Spleen (tissue), 7 donors: Measurements from ENCODE around the gene MCOLN2.

Source experiments
- POLR2A ChIP-seq, 3 donors: fragments of 450-650 bp; IDR thresholded peaks; one replicate each; pipeline ENCODE4 v1.5.1; 2017; ENCODE audit warnings: antibody characterized with exemption in 3 of 3, mild to moderate bottlenecking in 1 of 3
- POLR2AphosphoS5 ChIP-seq, 3 donors: sonication (generic); formaldehyde crosslinking; IDR thresholded peaks; one replicate each; pipeline ENCODE4 v1.5.1; 2017; ENCODE audit warnings: antibody characterized with exemption in 3 of 3
- TF ChIP-seq, protein P1 (sequence below), 11 experiments: fragments of 200-600 bp in 7 of 11; fragments of 450-650 bp in 4 of 11; sonication (generic) in 4 of 11; IDR thresholded peaks in 8 of 11; conservative IDR thresholded peaks in 3 of 11; 1 replicate in 7 of 11; 2 replicates in 4 of 11; pipeline versions ENCODE4 v1.4.0 to v1.8.0; 2016 to 2021; ENCODE audit warnings: antibody characterized with exemption in 11 of 11, inconsistent platforms in 4 of 11, mild to moderate bottlenecking in 1 of 11
- donor health status: DM: no; HTN: no; CAD: no; lungs with moderate emphysema.
- donor health status: DM: no; HTN: no; CAD: no.
- donor health status: DM: no; HTN: no; CAD: no.

DNA sequence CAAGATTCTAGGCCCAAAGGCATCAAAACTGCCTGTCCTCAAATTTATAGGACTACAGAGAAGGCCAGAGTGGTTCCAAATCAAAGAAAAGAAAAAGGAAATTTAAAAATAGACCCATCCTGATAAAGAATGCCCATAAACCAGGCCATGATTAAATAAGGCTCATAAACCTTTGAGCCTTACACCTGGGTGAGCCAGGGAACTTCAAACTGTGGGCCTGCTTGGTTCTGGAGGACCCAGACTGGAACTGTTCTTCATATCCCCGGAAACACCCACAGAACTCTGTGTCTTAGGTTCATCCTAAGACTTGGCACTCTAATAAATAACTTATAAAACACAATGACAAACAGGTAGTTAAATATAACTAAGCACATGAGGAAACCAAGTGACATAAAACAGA lies 28.8 kb downstream of the MCOLN2 start:
- TF ChIP-seq, protein P1, sequence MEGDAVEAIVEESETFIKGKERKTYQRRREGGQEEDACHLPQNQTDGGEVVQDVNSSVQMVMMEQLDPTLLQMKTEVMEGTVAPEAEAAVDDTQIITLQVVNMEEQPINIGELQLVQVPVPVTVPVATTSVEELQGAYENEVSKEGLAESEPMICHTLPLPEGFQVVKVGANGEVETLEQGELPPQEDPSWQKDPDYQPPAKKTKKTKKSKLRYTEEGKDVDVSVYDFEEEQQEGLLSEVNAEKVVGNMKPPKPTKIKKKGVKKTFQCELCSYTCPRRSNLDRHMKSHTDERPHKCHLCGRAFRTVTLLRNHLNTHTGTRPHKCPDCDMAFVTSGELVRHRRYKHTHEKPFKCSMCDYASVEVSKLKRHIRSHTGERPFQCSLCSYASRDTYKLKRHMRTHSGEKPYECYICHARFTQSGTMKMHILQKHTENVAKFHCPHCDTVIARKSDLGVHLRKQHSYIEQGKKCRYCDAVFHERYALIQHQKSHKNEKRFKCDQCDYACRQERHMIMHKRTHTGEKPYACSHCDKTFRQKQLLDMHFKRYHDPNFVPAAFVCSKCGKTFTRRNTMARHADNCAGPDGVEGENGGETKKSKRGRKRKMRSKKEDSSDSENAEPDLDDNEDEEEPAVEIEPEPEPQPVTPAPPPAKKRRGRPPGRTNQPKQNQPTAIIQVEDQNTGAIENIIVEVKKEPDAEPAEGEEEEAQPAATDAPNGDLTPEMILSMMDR (IDR thresholded peaks at IDR 0.05 in 8 of 11, conservative IDR thresholded peaks at IDR 0.05 in 3 of 11): no peak
- TF ChIP-seq POLR2A (IDR thresholded peaks at IDR 0.05) (no peak), POLR2AphosphoS5 (IDR thresholded peaks at IDR 0.05) (no peak)
